HL-60 (cell line): ENCODE measurements around the gene GTF2IRD1.

Source experiments
- DNase-seq, 2 experiments: peaks; one replicate each; pipeline ENCODE4 v3.0.0-alpha.2; 2010 to 2020; ENCODE audit warnings: low read depth in 1 of 2, low spot score in 1 of 2
- H3K27ac ChIP-seq: fragments of 250-450 bp; sonication (Bioruptor Pico); replicated peaks from 2 replicates; pipeline ENCODE4 v1.5.1; 2020; ENCODE audit warnings: mild to moderate bottlenecking, moderate library complexity
- H3K27me3 ChIP-seq: fragments of 250-450 bp; sonication (Bioruptor Pico); 2 replicates; pipeline ENCODE4 v1.5.1; 2021; ENCODE audit warnings: mild to moderate bottlenecking, moderate library complexity; ENCODE audit not compliant: insufficient read depth, poor library complexity, severe bottlenecking
- H3K4me3 ChIP-seq: replicated peaks from 2 replicates; pipeline ENCODE4 v1.5.1; 2011; ENCODE audit warnings: mild to moderate bottlenecking, control low read depth, low read length; ENCODE audit not compliant: insufficient read depth
- GABPA ChIP-seq: IDR thresholded peaks from 2 replicates; pipeline ENCODE4 v1.6.1; 2012; ENCODE audit warnings: low read depth
- POLR2AphosphoS5 ChIP-seq: IDR thresholded peaks from 2 replicates; pipeline ENCODE4 v1.6.1; 2012; ENCODE audit warnings: low read depth
- REST ChIP-seq: IDR thresholded peaks from 2 replicates; pipeline ENCODE4 v1.6.1; 2012; ENCODE audit warnings: low read depth; ENCODE audit not compliant: insufficient replicate concordance
- SPI1 ChIP-seq: IDR thresholded peaks from 2 replicates; pipeline ENCODE4 v1.6.1; 2012; ENCODE audit warnings: low read depth, mild to moderate bottlenecking, borderline replicate concordance
- TF ChIP-seq, protein P1 (sequence below): IDR thresholded peaks from one replicate; pipeline ENCODE4 v1.5.1; 2011; ENCODE audit warnings: low read length, control low read depth, inconsistent platforms; ENCODE audit not compliant: insufficient read depth

The GTF2IRD1 gene

DNA sequence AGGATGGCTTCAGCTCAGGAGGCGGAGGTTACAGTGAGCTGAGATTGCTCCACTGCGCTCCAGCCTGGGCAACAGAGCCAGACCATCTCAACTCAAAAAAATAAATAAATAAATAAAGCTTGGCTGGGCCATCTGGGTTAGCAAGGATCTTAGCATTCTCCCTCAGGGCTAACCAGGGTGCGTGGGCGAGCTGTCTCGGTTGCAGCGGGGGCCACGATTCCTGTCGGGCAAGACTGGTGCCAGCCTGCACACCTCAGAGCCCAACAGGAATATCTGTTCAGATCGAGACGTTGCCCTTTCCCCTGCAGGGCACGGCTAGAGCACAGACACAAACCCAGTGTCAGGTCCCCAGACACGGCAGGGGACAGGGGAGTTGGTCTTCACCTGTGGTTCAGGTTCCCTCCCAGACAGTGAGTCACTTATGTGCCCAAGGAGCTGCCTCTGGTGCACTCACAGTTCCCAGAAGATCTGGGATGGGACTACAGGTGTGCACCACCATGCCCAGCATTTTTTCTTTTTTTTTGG lies 128.3 kb downstream of the GTF2IRD1 start:
- no peak overlapping the region for H3K27ac ChIP-seq
- TF ChIP-seq, protein P1, sequence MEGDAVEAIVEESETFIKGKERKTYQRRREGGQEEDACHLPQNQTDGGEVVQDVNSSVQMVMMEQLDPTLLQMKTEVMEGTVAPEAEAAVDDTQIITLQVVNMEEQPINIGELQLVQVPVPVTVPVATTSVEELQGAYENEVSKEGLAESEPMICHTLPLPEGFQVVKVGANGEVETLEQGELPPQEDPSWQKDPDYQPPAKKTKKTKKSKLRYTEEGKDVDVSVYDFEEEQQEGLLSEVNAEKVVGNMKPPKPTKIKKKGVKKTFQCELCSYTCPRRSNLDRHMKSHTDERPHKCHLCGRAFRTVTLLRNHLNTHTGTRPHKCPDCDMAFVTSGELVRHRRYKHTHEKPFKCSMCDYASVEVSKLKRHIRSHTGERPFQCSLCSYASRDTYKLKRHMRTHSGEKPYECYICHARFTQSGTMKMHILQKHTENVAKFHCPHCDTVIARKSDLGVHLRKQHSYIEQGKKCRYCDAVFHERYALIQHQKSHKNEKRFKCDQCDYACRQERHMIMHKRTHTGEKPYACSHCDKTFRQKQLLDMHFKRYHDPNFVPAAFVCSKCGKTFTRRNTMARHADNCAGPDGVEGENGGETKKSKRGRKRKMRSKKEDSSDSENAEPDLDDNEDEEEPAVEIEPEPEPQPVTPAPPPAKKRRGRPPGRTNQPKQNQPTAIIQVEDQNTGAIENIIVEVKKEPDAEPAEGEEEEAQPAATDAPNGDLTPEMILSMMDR: no peak
- TF ChIP-seq POLR2AphosphoS5 (no peak), REST (no peak), SPI1 (no peak), GABPA (no peak)
- no peak for DNase-seq
- no peak overlapping the region for H3K4me3 ChIP-seq
- H3K27me3 ChIP-seq: no peaks in the 10 kb centered on the region

DNA sequence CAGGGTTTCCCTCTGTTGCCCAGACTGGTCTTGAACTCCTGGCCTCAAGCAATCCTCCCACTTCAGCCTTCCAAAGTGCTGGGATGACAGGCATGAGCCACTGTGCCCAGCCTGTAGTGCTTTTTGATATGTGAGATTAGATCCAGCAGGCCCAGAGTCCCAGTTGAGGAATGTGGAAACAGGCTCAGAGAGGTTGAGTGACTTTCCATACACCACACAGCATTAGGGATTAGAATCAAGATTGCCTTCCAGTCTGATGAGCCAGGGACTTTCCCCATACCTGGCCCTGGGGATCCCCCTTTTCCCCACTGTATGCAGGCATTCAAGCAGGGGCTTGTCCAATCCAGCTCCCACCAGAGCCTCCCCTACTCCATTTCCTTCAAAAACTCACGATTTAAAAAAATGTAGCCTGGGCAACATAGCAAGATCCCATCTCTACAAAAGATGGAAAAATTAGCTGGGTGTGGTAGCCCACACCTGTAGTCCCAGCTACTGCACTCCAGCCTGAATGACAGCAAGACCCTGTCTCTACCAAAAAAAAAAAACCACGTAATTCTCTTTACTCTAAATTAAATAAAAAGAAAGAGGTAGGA lies 128.8 kb downstream of the GTF2IRD1 start:
- no peak for DNase-seq
- TF ChIP-seq GABPA (no peak), REST (no peak)
- TF ChIP-seq, protein P1: no peak
- Histone ChIP-seq H3K27ac (no peak overlapping the region), H3K4me3 (no peak overlapping the region), H3K27me3 (no peaks in the 10 kb centered on the region)

DNA sequence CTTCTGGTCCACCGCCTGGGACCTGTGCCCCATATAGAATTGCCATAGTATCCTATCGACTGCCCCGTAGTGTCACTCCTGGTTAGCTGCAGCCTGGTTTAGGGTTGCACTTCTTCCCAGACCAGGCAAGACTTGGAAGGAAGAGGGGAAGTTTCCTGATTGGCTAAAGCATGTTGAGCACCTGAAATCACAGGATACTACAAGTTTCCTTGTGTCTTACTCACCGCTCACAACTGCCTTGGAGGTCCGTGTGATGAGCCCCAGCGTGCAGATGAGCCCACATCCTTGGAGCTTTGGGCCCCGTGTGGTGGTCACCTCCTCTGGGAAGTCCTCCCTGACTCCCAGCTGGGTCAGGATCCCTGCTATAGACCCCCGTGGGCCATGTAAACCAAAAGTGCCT lies 129.9 kb downstream of the GTF2IRD1 start:
- TF ChIP-seq GABPA: no peak
- TF ChIP-seq, protein P1: no peak
- no peak for TF ChIP-seq POLR2AphosphoS5
- no peak for TF ChIP-seq REST
- TF ChIP-seq SPI1: no peak
- Histone ChIP-seq H3K27ac (no peak overlapping the region), H3K27me3 (no peaks in the 10 kb centered on the region), H3K4me3 (no peak overlapping the region)
- DNase-seq: no peak
